ENCODE measurements around the gene PLA2R1.

DNA sequence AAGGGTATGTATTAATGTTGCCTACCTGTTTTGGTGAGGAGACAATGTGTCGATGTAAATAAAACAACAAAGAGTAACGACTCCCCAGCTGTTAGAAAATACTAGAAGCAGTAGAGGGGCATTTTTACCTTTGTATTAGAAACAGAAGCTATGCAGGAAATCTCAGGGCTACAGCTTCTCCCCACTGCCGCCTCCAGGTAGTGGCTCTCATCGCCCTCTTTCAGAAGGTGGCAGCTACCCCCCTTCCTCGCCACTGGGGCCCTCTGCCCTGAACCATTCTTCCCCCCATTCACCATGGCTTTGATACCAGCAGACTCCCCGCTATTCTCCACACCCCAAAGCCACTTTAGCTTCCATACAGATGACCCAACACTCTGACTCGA is 6.7 kb downstream of the PLA2R1 start:
- TF ChIP-seq POLR2A (IDR thresholded peaks at IDR 0.05; ENCODE audit: low read depth, low read length) = no peak
- no peak for TF ChIP-seq TAF1 (IDR thresholded peaks at IDR 0.05; ENCODE audit: borderline replicate concordance, low read depth, low read length)
- TF ChIP-seq POLR2AphosphoS5 (IDR thresholded peaks at IDR 0.05; ENCODE audit: low read depth, low read length) = no peak

All from GM12892 (cell line).